ENCODE measurements around the gene ZNF398.

ZNF398 gene

DNA sequence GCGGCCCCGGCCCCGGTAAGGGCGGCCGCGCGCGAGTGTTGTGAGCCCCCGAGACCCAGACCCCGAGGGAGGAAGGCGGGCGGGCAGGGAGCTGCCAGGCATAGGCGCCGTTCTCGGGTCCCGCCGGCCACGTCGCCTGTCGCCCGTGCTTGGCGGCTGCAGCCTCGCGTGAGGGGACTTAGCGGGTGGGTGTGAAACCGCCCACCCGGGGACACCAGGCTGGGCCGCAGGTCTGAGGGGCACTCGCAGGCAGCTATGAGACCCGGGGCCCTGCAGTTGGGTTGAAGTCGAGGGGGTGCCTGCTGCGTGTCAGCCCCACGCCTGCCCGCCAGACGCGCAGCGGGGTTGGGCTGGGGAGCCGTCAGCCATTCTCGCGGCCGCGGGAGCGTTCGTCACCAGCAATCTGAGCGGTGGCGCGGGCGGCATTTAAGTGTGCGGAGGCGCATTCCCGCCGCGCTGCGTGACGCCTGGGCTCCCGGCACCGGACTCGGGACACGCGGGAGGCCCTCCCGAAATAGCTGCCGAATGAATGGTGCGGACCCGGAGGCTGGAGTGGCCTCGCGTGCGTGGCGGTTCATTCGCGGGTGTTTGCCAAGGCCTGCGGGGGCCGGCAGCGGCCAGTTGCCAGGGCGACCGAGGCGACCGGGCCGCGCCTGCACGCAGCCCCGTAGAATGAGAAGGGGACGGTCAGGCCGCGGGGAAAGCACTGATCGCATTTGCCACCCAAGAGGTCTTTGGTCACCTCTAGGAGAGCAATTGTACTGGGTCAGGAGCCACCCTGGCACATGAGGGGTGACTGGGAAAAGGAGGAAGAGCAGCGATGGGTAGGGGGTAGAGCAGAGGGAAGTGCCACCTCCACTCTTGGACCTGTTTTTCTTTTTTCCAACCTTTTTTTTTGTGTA, 750 bp downstream of the ZNF398 start:
- peak; percentile 22 to 35 for DNase-seq (ENCODE audit: low read depth in 2 of 2, low spot score in 1 of 2)

DNA sequence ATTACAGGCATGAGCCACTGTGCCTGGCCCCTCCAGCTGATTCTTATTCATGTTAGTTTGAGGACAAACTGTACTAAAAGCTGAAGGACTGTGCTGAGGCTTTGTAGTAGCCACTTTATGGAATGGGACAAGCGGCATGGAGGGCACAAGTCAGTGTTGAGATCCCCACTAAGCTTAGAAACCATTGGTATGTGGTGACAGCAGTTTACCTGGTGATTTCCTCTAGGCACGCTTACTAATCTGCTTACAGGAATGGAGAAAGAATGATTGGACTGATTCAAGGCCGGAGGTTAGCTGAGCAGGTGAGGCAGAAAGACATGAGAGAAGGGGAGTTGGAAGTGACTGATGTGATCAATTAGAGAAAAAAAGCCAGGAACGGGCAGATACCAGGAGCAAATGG, 3.7 kb downstream of the ZNF398 start:
- DNase-seq (ENCODE audit: low read depth in 2 of 2, low spot score in 1 of 2) = no peak

DNA sequence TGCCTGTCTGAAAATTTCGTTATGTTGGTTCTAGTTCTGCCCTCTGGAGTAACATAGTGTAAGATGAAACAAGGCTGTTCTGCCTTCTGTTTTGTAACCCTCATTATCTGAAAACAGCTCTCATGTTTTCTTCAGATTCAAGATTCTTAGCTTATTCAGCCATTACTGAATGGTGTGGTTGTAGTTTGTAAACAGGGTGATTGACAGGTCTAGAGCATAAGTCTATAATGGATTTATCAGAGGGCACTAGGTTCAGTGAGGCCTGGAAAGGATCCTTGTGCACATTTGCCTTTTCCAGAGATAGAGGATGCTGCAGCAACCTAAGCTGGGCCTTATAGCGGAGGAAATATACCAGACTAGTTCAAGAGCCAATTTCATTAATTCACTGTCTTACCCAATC, 6.1 kb downstream of the ZNF398 start:
- DNase-seq (ENCODE audit: low read depth in 2 of 2, low spot score in 1 of 2) = no peak

DNA sequence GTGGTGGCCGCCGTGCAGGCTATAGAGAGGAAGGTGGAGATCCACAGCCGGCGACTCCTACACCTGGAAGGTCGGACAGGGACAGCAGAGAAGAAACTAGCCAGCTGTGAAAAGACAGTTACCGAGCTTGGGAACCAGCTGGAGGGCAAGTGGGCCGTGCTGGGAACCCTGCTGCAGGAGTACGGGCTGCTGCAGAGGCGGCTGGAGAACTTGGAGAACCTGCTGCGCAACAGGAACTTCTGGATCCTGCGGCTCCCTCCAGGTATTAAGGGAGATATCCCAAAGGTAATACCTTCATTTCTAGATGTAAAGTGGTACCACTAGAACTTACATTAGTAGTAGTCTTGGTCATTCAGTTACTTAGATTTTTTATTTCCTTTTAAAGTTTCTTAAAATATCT, 6.8 kb downstream of the ZNF398 start:
- no peak for DNase-seq (ENCODE audit: low read depth in 2 of 2, low spot score in 1 of 2)

DNA sequence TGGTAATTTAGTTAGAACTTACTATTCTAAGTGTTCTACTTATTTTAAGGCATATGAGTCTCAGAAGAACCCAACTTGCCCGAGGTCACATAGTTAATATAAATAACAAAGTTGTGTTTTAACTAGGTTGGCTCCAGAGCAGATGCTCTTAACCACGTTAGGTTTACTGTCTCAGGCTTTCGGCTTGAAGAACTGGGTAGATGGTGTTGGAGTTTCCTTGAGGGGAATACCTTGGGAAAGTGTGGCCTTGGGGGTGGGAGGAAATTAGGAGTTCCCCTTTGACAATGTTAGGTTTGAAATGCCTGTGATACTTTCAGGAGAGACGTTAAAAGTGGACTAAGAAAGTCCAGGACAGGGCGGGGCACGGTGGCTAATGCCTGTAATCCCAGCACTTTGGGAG, 9.6 kb downstream of the ZNF398 start:
- DNase-seq (ENCODE audit: low read depth in 2 of 2, low spot score in 1 of 2) = no peak

DNA sequence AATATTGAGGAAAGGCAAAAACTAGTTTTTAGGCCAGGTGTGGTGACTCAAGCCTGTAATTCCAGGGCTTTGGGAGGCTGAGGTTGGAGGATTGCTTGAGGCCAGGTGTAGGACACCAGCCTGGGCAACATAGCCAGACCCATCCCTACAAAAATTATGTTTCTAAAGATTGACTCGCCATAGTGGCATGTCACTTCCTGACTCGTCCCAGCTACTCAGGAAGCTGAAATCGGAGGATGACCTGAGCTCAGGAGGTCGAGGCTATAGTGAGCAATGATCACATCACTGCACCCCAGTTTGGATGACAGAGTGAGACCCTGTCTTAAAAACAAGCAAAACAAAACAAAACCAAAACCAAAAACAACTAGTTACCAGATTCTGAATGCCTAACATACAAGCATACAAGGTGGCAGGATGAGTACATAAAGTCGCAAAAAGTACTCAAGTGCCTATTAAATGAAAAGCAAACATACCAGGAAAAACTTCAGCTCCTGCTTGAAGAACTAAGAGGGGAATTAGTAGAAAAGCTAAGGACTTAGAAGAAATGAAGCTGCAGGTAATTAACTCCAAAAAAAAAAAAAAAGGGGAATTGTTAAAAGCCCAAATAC, 14.1 kb downstream of the ZNF398 start:
- no peak for DNase-seq (ENCODE audit: low read depth in 2 of 2, low spot score in 1 of 2)

DNA sequence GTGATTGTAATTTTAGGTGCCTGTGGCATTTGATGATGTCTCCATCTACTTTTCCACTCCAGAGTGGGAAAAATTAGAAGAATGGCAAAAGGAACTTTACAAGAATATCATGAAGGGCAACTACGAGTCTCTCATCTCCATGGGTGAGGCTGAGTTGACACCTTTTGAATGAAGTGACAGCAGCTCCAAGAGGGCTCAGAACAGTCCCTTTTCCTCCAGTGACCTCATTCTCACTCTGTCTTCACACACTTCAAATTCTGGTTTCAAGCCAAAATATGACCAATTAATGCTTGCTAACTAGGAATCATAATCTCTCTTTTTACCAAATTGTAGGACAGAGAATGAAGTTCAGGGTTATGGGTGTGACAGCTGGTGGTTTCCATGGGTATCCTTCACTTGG, 18.9 kb downstream of the ZNF398 start:
- no peak for DNase-seq (ENCODE audit: low read depth in 2 of 2, low spot score in 1 of 2)

DNA sequence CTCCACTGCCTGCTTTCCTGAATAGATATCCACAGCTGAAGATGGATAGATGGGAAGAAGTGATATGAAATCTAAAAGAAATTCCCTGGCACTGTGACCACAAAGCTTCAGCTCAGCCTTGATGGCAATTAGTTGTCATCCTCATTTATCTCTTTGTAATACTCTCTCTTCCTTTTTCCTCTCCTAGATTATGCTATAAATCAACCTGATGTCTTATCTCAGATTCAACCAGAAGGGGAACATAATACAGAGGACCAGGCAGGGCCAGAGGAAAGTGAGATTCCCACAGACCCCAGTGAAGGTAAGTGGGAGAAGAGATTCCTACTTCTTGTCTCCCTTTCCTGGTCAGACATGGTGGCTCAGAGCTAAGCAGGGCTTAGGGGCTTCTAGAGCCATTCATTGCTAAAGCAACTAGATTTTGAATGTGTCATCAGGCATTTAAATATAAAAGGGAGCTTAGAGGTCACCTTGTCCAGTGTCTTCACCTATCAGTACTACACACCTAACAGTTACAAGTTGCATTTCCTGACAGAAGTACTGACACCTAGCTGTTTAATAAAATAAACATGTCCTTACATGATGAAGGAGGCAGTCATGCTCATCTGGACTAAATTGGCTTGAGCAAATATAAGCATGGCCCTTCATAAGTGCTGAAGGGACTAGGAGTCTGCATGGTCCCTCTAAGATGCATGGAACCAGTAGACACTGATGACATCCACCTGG, 19.5 kb downstream of the ZNF398 start:
- no peak for DNase-seq (ENCODE audit: low read depth in 2 of 2, low spot score in 1 of 2)

DNA sequence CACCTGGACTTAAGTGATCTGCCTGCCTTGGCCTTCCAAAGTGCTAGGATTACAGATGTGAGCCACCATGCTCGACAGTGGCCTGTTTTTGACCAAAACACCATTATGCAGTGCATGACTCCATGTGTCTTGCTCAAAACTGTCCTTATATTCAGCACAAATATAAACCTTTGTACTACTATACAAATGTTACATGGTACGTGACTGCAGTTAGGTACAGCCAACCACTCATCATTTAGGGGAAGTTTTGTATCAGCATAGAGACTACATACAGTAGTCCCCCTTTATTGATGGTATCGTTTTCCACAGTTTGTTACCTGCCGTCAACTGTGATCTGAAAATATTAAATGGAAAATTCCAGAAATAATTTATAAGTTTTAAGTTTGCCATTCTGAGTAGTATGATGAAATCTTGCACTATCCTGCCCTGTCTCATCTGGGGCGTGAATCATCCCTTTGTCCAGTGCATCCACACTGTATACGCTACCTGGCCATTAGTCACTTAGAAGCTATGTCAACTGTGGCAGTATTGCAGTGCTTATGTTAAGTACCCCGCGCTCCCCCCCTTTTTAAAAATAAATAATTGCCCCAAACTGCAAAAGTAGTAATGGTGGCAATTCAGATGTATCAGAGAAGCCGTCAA, 24.8 kb downstream of the ZNF398 start:
- no peak for DNase-seq (ENCODE audit: low read depth in 2 of 2, low spot score in 1 of 2)

DNA sequence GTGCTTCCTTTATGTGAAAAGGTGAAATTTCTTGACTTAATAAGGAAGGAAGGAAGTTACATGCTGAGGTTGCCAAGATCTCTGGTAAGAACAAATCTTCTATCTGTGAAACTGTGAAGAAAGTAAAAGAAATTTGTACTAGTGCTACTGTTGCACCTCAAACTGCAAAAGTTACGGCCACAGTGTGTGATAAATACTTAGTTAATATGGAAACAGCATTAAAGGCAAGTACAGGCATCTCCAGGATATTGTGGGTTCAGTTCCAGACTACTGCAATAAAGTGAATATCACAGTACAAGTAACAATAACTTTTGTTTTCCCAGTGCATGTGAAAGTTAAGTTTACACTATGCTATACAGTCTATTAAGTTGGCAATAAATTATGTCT, 25.3 kb downstream of the ZNF398 start:
- DNase-seq (ENCODE audit: low read depth in 2 of 2, low spot score in 1 of 2) = no peak

DNA sequence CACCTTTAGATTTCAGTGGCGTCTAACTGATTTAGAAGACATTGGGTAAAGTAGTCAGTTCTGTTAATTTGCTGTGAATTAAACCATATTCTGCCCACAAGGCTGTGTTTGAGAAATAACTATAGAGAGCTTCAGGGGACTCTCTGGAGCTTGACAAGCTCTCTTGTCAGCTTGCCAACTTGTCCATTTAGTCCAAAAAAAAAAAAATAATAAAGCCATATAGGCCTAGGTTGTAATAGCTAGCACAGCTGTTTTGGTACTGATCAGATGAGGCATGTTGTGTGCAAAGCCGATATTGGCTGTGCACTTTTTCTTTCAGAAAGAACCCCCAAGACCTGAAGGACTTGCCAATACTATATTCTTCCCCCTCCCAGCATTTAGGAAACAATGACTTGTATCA, 27.9 kb downstream of the ZNF398 start:
- no peak for DNase-seq (ENCODE audit: low read depth in 2 of 2, low spot score in 1 of 2)

DNA sequence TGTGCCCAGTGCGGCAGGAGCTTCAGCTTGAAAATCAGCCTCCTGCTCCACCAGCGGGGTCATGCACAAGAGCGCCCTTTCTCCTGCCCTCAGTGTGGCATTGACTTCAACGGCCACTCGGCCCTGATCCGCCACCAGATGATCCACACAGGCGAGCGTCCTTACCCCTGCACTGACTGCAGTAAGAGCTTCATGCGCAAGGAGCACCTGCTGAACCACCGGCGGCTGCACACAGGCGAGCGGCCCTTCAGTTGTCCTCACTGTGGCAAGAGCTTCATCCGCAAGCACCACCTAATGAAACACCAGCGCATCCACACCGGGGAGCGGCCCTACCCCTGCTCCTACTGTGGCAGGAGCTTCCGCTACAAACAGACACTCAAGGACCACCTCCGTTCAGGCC, 32.0 kb downstream of the ZNF398 start:
- DNase-seq (ENCODE audit: low read depth in 2 of 2, low spot score in 1 of 2) = no peak

DNA sequence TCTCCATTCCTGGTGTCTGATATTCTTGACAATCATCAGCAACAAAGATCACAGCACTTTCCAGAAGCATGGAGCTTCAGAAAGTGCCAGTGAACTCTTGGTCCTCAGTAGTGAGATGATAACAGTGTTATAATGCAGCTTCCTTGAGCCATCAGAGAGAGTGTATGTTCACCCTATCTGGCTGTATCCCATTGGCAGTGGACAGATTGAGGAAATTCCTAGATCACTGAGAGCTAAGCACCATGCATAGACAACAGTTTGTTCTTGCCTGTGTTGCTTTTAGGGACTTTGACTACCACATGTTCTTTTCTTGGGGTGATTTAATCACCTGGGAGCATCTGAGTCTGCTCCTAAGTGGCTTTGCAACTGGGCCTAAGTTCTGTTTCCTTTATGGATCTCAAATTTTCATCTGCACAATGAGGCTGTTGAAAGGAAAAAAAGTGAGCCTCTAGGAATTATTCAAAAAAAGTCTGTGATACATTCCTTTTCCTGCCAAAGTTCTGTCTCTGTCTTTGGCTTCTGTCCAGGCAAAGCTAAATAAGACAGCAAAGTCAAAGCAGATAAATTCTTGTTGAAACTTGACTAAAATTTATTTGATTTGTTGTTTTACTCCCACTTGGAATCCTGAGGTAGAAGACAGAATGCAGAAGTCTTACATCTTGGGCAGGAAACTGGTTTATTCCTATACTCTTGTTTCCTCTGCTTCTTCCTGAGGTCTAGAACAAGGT, 33.6 kb downstream of the ZNF398 start:
- DNase-seq (ENCODE audit: low read depth in 2 of 2, low spot score in 1 of 2) = no peak

DNA sequence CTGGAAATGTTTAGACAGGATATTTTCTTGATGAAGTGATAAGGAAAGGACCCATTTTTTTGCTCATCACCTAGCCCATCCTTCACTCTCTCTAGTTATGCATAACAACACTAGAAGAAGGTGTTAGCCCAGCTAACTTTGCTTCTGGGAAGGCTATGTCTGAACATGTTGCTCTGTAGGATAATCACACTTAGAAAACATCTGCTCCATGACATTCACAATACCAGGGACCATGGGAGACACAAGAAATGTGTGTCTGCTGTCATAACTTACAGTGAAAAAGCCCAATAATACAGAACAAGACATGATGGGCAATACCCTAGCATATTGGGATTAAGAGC, 34.2 kb downstream of the ZNF398 start:
- no peak for DNase-seq (ENCODE audit: low read depth in 2 of 2, low spot score in 1 of 2)

DNA sequence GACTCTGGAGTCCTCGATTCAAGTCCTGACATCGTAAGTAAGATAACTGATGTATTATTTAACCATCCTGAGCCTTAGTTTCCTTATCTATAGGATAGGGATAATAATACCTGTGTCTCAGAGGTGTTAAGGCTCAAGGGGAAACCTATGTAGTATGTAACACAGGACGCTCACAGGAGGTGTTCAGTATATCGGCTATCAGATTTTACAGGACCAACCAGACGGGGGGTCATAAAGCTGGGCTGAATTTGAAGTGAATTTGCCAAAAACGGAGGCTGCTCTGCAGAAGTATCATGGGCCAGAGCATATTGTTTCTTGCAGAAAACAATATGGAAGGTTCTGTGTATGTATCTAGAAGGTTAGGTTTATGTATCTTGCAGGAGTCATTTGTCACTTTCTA, 37.0 kb downstream of the ZNF398 start:
- no peak for DNase-seq (ENCODE audit: low read depth in 2 of 2, low spot score in 1 of 2)

DNA sequence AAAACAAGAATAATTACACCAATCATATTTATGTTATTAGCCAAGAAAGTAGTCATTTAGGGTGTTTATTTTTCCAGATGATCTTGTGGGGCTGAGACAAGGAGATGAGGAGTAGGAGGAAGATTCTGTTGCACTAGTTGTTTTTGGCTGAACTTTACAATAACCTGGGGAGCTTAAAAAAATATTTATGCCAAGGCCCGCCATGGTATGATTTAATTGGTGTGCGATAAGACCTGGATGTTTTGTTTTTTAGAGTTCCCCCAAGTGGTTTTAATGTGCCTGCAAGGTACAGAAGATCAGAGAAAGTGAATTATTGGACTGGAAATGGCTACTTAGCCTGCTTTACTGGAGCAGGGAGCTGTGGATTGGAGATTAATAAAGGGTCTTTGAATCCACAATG, 41.0 kb downstream of the ZNF398 start:
- no peak for DNase-seq (ENCODE audit: low read depth in 2 of 2, low spot score in 1 of 2)

DNA sequence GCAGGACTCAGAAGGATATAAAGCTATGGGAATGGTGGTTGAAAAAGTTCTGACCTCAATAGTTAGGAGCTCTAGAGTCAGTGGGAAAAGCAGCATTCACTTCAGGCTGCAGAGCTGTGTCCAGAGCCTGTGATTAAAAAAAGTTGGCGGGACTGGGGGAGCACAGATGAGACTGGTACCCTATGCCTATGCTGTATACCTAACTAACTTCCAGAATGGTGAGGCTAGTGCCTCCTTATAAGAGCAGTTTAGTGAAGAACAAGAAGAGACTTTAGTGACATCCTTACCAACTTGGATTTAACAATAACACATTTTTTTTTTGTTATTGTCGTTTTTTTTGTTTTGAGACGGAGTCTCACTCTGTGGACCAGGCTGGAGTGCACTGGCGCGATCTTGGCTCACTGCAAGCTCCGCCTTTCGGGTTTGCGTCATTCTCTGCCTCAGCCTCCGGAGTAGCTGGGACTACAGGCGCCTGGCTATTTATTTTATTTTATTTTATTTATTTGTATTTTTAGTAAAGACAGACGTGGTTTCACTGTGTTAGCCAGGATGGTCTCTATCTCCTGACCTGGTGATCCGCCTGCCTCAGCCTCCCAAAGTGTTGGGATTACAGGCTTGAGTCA, 41.5 kb downstream of the ZNF398 start:
- DNase-seq (ENCODE audit: low read depth in 2 of 2, low spot score in 1 of 2) = no peak

DNA sequence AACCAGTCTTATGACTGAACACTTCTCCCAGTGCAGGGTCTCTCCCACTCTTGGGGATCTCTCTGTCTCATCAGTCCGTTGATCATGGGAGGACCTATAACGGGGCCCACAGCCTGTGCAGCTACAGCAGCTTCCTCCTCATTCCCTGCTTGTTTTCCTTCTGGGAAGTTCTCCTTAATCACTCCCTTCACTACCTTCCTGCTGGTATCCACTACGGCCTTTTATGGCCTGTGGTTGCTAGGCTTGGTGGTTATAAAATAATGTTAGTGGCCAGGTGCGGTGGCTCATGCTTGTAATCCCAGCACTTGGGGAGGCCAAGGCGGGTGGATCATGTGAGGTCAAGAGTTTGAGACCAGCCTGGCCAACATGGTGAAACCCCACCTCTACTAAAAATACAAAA, 44.6 kb downstream of the ZNF398 start:
- DNase-seq (ENCODE audit: low read depth in 2 of 2, low spot score in 1 of 2) = no peak

DNA sequence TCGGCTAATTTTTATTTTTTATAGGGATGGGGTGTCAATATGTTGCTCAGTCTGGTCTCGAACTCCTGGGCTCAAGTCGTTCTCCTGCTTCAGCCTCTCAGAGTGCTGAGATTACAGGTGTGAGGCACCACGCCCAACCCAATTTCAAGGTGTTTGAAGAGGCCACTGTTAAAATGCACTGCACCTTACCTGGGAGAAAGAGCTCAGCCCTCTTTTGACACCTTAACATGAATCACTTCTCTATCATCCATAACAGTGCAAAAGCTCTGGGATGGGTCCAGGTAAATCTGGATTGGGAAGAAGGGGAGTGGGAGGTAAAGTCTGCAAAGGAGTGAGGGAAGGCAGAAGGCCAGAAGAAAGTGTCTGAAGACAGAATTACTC, 47.5 kb downstream of the ZNF398 start:
- no peak for DNase-seq (ENCODE audit: low read depth in 2 of 2, low spot score in 1 of 2)

DNA sequence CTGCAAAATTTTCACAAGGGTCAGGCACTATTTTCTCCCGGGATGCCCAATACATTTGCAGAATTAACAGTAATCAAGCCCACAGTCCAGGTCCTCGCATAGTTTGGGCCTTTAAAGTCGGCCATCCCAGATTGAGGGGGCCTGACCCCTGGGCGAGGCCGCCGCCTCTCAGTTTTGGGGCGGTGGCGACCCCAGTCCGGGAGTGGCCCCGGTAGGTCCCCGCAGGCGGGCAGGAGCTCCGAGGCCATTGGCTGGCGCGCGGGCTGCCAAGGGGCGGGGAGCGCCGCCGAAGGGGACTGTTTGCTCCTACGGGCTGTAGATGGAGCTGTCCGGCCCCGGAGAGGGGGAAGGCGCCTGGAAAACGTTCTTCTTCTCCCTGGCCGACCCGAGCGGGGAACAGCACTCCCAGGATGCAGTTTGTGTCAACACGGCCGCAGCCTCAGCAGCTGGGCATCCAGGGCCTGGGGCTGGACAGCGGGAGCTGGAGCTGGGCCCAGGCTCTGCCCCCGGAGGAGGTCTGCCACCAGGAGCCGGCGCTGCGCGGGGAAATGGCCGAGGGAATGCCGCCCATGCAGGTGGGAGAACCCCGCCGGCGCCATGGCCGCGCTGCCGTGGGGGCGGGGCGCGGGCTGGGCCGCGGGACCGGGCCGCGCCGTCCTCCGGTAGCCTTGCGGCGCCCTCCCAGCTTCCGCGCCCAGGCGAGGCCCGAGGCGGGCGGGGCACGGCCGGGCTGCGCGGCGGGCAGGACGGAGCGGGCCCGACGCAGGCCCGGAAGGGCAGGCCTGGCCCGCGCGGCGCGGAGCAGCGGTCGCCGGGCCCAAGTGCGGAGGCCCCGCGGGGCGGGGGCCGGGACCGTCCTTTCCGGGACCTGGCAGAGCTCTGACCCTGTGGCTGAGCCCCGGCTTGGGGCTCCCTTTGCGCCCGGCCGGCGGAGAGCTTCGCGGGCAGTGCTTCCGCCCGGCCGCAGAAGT, 48.2 kb downstream of the ZNF398 start, which contains the start of gene ZNF282:
Gene ZNF282 (plus strand): TSS at position 367 of the 971 bp plus-strand sequence. CDS start 44 bp downstream, at position 411.
- peak in 1 of 2 donors; percentile 45 for DNase-seq (ENCODE audit: low read depth in 2 of 2, low spot score in 1 of 2)
